WI38 (cell line): ENCODE results near the gene TRIO.

Experiments
- H3K4me3 ChIP-seq: 2 replicates; pipeline ENCODE4 v1.5.1; 2011; ENCODE audit warnings: low read depth, mild to moderate bottlenecking, control low read depth, low read length
- CTCF ChIP-seq: IDR thresholded peaks from 2 replicates; pipeline ENCODE4 v1.5.1; 2012; ENCODE audit warnings: low read depth, mild to moderate bottlenecking, control low read depth, low read length

TRIO gene

GRCh38 chr5:14528115-14528514, 385.0 kb downstream of the TRIO start:
- H3K4me3 ChIP-seq, result no peak overlapping the region
- TF ChIP-seq CTCF, result no peak

GRCh38 chr5:14528926-14529325, 385.8 kb downstream of the TRIO start:
- H3K4me3 ChIP-seq, result no peak overlapping the region
- no peak for TF ChIP-seq CTCF

- H3K4me3 ChIP-seq, result no peak overlapping the region
- TF ChIP-seq CTCF, result no peak
Measured at GRCh38 chr5:14531668-14532067, 388.5 kb downstream of the TRIO start.

GRCh38 chr5:14532180-14532579, 389.0 kb downstream of the TRIO start:
- no peak overlapping the region for H3K4me3 ChIP-seq
- no peak for TF ChIP-seq CTCF

- TF ChIP-seq CTCF, result no peak
- H3K4me3 ChIP-seq, result no peak overlapping the region
Measured at GRCh38 chr5:14534773-14535172, 391.6 kb downstream of the TRIO start.

- no peak for TF ChIP-seq CTCF
- H3K4me3 ChIP-seq, result no peak overlapping the region
Measured at GRCh38 chr5:14545308-14545707, 402.2 kb downstream of the TRIO start.

GRCh38 chr5:14545862-14546261, 402.7 kb downstream of the TRIO start:
- H3K4me3 ChIP-seq, result no peak overlapping the region
- TF ChIP-seq CTCF, result no peak
